Keratinocyte (primary cell): ENCODE results near the gene ISM1. TPM values are rescaled to one million over a fixed set of nuclear protein-coding genes. Genes with fewer than 3 reads are reported as not detected.

ENCODE experiments used
- DNase-seq: peaks from one replicate; pipeline ENCODE4 v3.0.0-alpha.2; 2011; ENCODE audit warnings: low read depth, missing footprints, low spot score
- FAIRE-seq: peaks from 2 replicates; lab custom pipeline; 2011; peaks lifted over from hg19 to GRCh38; lab: Jason Lieb, UNC
- H2AFZ ChIP-seq: 2 replicates; pipeline ENCODE4 v1.6.0; 2012; ENCODE audit warnings: low read length, control low read depth, inconsistent platforms; ENCODE audit not compliant: control insufficient read depth
- H3K27ac ChIP-seq: 2 replicates; pipeline ENCODE4 v1.5.1; 2011; ENCODE audit warnings: low read length; ENCODE audit not compliant: control insufficient read depth, insufficient read depth
- H3K27me3 ChIP-seq: 3 replicates; pipeline ENCODE4 v1.6.0; 2011; ENCODE audit warnings: low read length; ENCODE audit not compliant: control insufficient read depth, insufficient read depth; ENCODE audit errors: extremely low read depth
- H3K36me3 ChIP-seq, 2 experiments: 2 replicates in 1 of 2; 3 replicates in 1 of 2; pipeline ENCODE4 v1.5.1; 2011; ENCODE audit warnings: low read length in 2 of 2, mild to moderate bottlenecking in 1 of 2; ENCODE audit not compliant: control insufficient read depth in 2 of 2, insufficient read depth in 2 of 2; ENCODE audit errors: extremely low read depth in 1 of 2
- H3K4me1 ChIP-seq: 3 replicates; pipeline ENCODE4 v1.5.1; 2011; ENCODE audit warnings: low read length; ENCODE audit not compliant: control insufficient read depth, insufficient read depth; ENCODE audit errors: extremely low read depth
- H3K4me2 ChIP-seq: 3 replicates; pipeline ENCODE4 v1.6.0; 2011; ENCODE audit warnings: low read depth, low read length; ENCODE audit not compliant: control insufficient read depth, insufficient read depth; ENCODE audit errors: extremely low read depth
- H3K4me3 ChIP-seq, 3 experiments: fragments of 200-600 bp in 1 of 3; sonication (generic) in 1 of 3; 2 replicates in 2 of 3; 3 replicates in 1 of 3; pipeline ENCODE4 v1.5.1; 2011 to 2016; ENCODE audit warnings: low read length in 3 of 3, mild to moderate bottlenecking in 3 of 3, control low read depth in 2 of 3, inconsistent platforms in 1 of 3, low read depth in 1 of 3, mixed read lengths in 1 of 3, mixed run types in 1 of 3, moderate library complexity in 1 of 3; ENCODE audit not compliant: control insufficient read depth in 2 of 3, insufficient read depth in 2 of 3; ENCODE audit errors: extremely low read depth in 1 of 3
- H3K79me2 ChIP-seq: 2 replicates; pipeline ENCODE4 v1.6.0; 2012; ENCODE audit warnings: low read length; ENCODE audit not compliant: control insufficient read depth, insufficient read depth
- H3K9ac ChIP-seq: 3 replicates; pipeline ENCODE4 v1.6.0; 2011; ENCODE audit warnings: low read length; ENCODE audit not compliant: control insufficient read depth, insufficient read depth; ENCODE audit errors: extremely low read depth
- H3K9me1 ChIP-seq: 3 replicates; pipeline ENCODE4 v1.6.0; 2011; ENCODE audit warnings: low read length; ENCODE audit not compliant: control insufficient read depth, insufficient read depth; ENCODE audit errors: extremely low read depth
- H3K9me3 ChIP-seq: 2 replicates; pipeline ENCODE4 v1.5.1; 2012; ENCODE audit warnings: low read depth, low read length; ENCODE audit not compliant: control insufficient read depth
- H4K20me1 ChIP-seq: 3 replicates; pipeline ENCODE4 v1.6.0; 2011; ENCODE audit warnings: low read length; ENCODE audit not compliant: control insufficient read depth, insufficient read depth; ENCODE audit errors: extremely low read depth
- EZH2 ChIP-seq: IDR thresholded peaks from one replicate; pipeline ENCODE4 v1.6.1; 2012; ENCODE audit warnings: inconsistent platforms, mild to moderate bottlenecking, low read length, moderate library complexity
- dilution Hi-C: fragments of 300-500 bp; cut with MboI; formaldehyde crosslinking; loops from one replicate; pipeline ENCODE4 v1.7.0; 2020; ENCODE audit warnings: low sequenced_read_pairs; ENCODE audit not compliant: extremely low pct_ligation_motif_present
- polyA plus RNA-seq, 5 experiments: library from polyadenylated mRNA; depleted of rRNA in 3 of 5; stranded (reverse) in 3 of 5; stranded (forward) in 1 of 5; unstranded in 1 of 5; fragments of >200 nt; gene quantifications; 1 replicate in 1 of 5; 2 replicates in 3 of 5; 3 replicates in 1 of 5; pipeline versions ENCODE4 v1.2.1 to v1.2.3, GENCODE V29; 2011 to 2012; ENCODE audit warnings: missing spikeins in 2 of 5, low read depth in 1 of 5, low replicate concordance in 1 of 5
- TF ChIP-seq, protein P1 (sequence below), 3 experiments: IDR thresholded peaks in 1 of 3; conservative IDR thresholded peaks in 1 of 3; optimal IDR thresholded peaks in 1 of 3; 2 replicates in 2 of 3; 3 replicates in 1 of 3; pipeline versions ENCODE3 to v1.5.1; 2011; ENCODE audit warnings: low read length in 3 of 3, mild to moderate bottlenecking in 3 of 3, moderate library complexity in 2 of 3, control low read depth in 1 of 3, inconsistent platforms in 1 of 3; ENCODE audit not compliant: insufficient read depth in 2 of 3; ENCODE audit errors: extremely low read depth in 1 of 3

Gene ISM1
- polyA plus RNA-seq, 1 donor (not counting 4 experiments of a cell fraction or from before 2014, with no cell fraction given), result 3.3 TPM

DNA sequence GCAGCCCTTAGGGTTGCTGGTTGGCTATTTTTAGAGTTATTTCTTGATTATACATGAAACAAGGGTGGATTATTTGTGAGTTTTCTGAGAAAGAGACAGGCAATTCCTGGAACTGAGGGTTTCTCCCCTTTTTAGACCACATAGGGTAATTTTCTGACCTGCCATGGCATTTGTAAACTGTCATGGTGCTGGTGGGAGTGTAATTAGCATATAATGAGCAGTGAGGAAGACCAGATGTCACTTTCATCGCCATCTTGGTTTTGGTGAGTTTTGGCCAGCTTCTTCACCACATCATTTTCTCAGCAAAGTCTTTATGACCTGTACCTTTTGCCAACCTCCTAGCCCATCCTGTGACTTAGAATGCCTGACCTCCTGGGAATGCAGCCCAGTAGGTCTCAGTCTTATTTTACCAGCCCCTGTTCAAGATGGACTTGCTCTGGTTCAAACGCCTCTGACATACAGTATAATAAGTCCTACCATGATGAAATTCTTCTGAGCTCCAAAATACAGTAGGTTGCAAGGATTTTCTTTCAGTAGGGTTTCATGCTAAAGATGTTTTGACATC, 117.1 kb downstream of the ISM1 start:
- no peak for FAIRE-seq
- H3K36me3 ChIP-seq, result no peaks in the 10 kb centered on the region

DNA sequence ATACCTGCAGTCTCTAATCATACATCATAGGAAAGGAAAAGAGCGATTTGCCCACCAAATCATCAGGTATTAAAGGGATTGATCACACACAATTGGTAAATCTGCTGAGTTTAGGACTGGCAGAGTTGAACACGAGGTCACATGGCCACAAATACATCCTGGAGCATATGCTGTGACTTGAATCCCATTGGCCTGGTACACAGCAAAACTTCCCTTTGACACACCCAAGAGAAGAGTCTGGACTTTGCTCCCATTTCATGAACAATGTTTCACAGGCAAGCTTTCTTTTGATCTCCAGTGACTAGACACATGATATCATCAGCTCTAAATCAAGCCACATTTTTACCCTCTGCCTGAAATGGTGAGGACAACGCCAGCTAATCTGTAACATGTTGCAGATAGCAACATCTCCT, 117.9 kb downstream of the ISM1 start:
- peaks cover 33% of the 10 kb centered on the region for H3K4me1 ChIP-seq
- no peak overlapping the region for H3K4me3 ChIP-seq
- no peak for DNase-seq
- TF ChIP-seq, protein P1, sequence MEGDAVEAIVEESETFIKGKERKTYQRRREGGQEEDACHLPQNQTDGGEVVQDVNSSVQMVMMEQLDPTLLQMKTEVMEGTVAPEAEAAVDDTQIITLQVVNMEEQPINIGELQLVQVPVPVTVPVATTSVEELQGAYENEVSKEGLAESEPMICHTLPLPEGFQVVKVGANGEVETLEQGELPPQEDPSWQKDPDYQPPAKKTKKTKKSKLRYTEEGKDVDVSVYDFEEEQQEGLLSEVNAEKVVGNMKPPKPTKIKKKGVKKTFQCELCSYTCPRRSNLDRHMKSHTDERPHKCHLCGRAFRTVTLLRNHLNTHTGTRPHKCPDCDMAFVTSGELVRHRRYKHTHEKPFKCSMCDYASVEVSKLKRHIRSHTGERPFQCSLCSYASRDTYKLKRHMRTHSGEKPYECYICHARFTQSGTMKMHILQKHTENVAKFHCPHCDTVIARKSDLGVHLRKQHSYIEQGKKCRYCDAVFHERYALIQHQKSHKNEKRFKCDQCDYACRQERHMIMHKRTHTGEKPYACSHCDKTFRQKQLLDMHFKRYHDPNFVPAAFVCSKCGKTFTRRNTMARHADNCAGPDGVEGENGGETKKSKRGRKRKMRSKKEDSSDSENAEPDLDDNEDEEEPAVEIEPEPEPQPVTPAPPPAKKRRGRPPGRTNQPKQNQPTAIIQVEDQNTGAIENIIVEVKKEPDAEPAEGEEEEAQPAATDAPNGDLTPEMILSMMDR (optimal IDR thresholded peaks at IDR 0.05 in 1 of 3, IDR thresholded peaks at IDR 0.05 in 1 of 3, conservative IDR thresholded peaks at IDR 0.05 in 1 of 3; ENCODE audit: extremely low read depth in 1 of 3, insufficient read depth in 2 of 3, low read length in 3 of 3), result no peak
- no peak for TF ChIP-seq EZH2
- no peaks in the 10 kb centered on the region for H3K9me1 ChIP-seq
- dilution Hi-C loops, result no loop called here
- H3K4me2 ChIP-seq, result no peak overlapping the region
- no peaks in the 10 kb centered on the region for H3K36me3 ChIP-seq
- no peak overlapping the region for H2AFZ ChIP-seq
- H3K9ac ChIP-seq, result no peak overlapping the region
- FAIRE-seq, result no peak
- H3K9me3 ChIP-seq, result no peaks in the 10 kb centered on the region
- H4K20me1 ChIP-seq, result no peaks in the 10 kb centered on the region
- no peaks in the 10 kb centered on the region for H3K27me3 ChIP-seq
- H3K27ac ChIP-seq, result no peak overlapping the region
- no peaks in the 10 kb centered on the region for H3K79me2 ChIP-seq

More for the DNA sequence above, 117.1 kb downstream of the ISM1 start:
- H3K27me3 ChIP-seq, result no peaks in the 10 kb centered on the region
- no peaks in the 10 kb centered on the region for H3K79me2 ChIP-seq
- dilution Hi-C loops, result no loop called here
- H4K20me1 ChIP-seq, result no peaks in the 10 kb centered on the region
- TF ChIP-seq, protein P1 (optimal IDR thresholded peaks at IDR 0.05 in 1 of 3, IDR thresholded peaks at IDR 0.05 in 1 of 3, conservative IDR thresholded peaks at IDR 0.05 in 1 of 3; ENCODE audit: extremely low read depth in 1 of 3, insufficient read depth in 2 of 3, low read length in 3 of 3), result no peak
- no peak for TF ChIP-seq EZH2
- no peaks in the 10 kb centered on the region for H3K9me3 ChIP-seq
- no peak overlapping the region for H3K27ac ChIP-seq
- no peak overlapping the region for H3K4me3 ChIP-seq
- H3K9me1 ChIP-seq, result no peaks in the 10 kb centered on the region
- no peak overlapping the region for H3K4me2 ChIP-seq
- H3K9ac ChIP-seq, result no peak overlapping the region
- peaks cover 33% of the 10 kb centered on the region for H3K4me1 ChIP-seq
- H2AFZ ChIP-seq, result no peak overlapping the region
- no peak for DNase-seq
